Daoy (cell line): ENCODE results near the gene BTN3A1. TPM values are rescaled to one million over a fixed set of nuclear protein-coding genes. Genes with fewer than 3 reads are reported as not detected.
"Not testable (repeated sequence)": the region's sequence is repeated elsewhere in the genome, so short reads cannot be mapped to it uniquely, and the experiment has no call there.

Experiments
- DNase-seq: peaks from one replicate; pipeline ENCODE4 v3.0.0-alpha.2; 2015; ENCODE audit warnings: low read depth
- total RNA-seq: library from RNA; depleted of rRNA; stranded (reverse); fragments of >200 nt; shearing (Covaris generic); gene quantifications from 2 replicates; pipeline ENCODE4 v1.2.3, GENCODE V29; 2014

Gene BTN3A1
- total RNA-seq, 1 experiment from 2014 or later: 16.1 TPM

DNA sequence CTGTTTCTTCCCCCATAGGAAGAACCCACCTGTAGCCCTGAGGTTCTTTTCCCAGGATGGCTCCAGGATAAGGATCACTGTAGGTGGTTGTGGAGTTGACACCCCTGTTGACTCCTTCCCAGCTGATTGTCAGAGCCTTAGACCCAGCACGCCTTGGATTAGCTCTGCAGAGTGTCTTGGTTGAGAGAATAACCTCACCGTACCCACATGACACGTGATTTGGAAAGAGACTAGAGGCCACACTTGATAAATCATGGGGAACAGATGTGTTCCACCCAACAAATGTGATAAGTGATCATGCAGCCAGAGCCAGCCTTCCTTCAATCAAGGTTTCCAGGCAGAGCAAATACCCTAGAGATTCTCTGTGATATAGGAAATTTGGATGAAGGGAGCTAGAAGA is 12.2 kb downstream of the BTN3A1 start:
- DNase-seq: no peak

DNA sequence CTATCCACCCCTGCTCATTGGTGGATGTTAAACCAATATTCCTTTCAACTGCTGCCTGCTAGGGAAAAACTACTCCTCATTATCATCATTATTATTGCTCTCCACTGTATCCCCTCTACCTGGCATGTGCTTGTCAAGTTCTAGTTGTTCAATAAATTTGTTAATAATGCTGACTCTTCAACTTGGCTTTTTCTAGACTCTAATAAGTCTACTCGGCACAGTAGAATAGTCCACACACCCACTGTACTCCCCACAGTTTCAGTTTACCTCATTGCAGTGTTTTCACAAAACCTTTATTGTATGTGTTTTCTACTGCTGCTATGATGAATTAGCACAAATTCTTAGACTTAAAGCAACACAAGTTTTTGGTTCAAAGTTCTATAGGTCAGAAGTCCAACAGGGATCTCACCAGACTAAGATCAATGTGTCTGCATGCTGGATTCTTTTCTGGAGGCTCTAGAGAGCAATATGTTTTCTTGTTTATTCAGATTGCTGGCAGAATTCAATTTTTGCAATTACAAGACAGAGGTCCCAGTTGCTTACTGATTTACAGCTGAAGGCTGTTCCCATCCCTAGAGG is 13.1 kb downstream of the BTN3A1 start:
- DNase-seq: no peak

DNA sequence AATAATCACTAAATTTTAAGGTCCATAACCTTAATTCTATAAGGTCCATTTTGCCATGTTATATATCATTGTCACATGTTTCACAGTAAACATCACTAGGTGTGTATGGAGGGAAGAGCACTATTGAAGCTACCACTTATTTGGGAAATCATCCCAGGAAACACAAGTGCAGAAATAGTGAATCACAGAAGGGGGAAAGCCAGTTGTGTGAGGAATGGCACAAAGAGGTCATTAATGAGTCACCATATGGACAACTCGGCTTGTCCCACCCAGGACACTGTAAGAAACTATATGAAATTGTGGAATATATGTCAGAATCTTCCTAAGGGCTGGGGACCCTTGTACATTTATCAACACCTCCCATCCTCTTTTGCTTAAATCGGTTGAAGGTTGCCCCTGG is 13.7 kb downstream of the BTN3A1 start:
- no peak for DNase-seq

DNA sequence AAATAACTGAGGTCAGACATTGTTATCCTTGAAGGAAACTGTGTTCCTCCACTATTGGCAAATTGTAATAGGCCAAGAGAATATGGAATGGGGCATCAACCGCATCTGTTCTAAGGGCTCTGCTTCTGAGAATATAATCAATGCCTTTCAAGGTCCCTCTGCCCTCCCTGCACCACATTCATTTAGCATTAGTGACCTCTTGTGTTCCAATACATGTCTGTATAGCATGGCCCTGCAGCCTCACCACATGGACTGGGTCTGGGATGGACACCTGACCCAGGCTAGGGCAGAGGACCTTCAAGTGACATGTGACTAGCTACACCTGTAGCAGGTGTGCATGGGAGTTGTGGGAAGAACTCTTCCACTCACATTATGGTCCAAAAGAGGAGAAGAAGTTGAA is 14.2 kb downstream of the BTN3A1 start:
- DNase-seq: no peak

DNA sequence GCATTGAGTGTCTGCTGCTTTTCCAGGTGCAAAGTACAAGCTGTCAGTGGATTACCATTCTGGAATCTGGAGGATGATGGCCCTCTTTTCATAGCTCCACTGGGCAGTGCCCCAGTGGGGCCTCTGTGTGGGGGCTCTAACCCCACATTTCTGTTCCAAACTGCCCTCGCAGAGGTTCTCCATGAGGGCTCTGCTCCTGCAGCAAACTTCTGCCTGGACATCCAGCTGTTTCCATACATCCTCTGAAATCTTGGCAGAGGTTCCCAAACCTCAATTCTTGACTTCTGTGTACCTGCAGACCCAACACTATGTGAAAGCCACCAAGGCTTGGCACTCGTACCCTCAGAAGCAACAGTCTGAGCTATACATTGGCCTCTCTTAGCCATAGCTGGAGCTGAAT is 16.0 kb downstream of the BTN3A1 start:
- DNase-seq: not testable (repeated sequence)

DNA sequence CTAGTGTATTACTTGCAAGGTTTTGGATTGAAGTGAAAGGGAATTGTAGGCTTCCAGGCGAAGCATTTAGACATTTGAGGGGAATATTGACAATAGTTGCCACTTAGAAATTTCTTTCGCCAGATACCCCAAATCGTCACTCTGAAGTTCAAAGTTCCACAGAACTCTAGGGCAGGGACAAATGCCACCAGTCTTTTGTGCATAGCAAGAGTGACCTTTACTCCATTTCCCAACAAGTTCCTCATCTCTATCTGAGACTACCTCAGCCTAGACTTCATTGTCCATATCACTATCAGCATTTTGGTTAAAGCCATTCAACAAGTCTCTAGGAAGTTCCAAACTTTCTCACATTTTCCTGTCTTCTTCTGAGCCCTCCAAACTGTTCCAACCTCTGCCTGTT is 16.7 kb downstream of the BTN3A1 start:
- DNase-seq: not testable (repeated sequence)

DNA sequence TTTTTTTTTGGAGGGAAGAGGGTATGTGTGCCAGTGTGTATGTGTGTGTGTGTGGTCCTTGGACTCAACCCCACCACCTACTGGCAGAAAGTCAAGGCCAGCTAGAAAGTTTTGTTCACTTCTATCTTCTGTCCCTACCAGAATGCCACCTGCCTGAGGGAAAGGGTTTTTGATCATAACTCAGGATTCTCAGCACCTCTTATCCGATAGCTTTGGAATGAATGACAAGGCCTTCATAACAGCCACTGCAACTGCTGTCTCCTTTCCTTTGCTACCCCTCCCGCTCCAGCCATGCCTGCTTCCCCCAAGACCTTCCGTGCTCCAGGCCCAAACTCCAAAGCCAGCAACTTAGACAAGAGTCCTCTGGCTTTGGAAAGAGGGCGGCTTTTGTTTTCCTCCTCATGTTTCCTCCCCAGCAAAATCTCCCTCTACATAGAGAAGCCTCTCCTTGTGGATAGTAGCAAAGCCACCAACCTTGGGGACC is 18.7 kb downstream of the BTN3A1 start:
- peak; percentile 49 for DNase-seq

DNA sequence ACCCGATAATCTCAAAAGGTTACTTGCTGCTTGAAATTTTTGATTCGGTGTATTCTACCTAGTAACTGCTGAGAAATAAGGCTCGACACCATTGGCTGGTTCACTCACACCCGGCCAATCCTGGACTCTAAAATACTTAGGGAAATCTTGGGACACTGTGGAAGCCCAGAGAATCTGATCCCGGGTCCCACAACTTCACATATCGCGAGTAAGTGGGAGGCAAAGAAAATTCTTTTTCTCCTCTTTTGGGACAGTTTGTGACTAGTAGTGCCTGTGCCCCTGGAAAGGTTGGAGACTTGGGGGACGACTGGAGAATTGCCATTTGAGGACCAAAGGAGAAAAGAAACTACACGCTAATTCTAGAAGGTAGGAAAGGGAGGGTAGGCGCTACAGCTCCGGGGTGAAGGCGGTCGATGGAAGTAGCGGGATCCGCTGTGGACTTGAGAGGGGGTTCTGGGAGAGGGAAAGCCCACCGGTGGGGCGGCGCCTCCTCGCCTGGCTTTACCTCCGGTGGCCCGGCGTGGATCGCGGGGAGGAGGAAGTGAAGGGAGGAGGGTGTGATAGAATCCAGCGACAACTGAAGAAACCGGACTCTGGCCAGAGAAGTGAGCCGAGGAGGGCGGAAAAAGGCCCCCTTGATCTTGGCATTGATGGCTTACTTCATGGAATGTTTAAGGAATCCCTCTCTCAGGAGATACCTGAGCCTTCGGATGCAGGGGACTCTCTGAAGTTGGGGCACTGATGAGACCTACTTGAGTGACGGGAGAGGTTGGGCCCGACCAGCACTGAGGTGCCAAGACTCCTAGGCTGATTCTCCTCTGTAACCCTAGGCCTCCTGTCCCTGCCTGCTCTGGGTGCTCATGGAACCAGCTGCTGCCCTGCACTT is 19.4 kb downstream of the BTN3A1 start:
- peak; percentile 88 for DNase-seq

DNA sequence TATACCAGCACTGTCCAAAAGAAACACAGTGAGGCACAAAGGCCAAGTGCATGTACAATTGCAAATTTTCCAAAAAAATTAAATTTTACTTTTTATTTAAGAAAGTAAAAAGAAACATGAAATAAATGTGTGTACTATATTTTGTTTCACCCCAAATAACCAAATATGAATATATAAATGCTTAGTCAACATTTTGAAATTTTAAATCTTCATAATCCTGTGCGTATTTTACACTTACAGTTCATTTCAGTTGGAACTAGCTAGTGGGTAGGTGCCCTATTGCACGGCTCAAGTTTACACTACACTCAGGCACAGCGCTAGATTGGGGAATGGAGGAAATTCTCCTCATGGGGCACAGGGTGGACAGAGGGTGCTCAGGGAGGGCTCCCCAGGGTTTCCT is 20.3 kb downstream of the BTN3A1 start:
- no peak for DNase-seq

DNA sequence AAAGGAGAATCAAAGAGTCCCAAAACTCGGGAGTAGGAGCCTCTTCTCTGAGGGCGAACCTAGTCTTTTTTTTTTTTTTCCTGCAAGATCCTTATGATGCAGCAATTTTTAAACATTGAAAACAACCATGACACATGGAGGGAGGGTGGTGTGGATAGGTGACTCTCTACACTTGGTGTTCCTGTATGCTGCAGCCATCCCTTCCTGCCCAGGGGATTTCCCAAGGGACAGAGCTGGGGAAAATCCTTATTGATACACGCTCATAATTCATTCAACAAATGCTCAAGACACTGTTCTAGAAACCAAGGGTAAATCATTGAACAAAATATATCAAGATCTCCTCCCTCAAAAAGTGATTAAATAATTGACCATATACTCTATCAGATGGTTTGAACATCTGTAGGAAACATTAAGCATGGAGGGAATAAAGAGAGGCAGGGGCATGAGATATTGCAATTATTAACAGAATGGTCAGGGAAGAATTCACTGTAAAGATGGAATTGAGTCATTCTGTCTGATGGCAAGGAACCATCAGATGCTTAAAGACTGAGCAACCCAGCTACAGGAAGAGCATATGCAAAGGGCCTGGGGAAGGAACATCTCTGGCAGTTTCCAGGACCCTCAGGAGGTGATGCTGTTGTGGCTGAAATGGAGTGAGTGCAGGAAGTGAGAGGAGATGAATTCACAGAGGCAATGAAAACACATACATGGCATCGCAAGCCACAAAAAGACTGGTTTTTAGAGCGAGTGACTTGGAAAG is 24.8 kb downstream of the BTN3A1 start:
- DNase-seq: no peak

DNA sequence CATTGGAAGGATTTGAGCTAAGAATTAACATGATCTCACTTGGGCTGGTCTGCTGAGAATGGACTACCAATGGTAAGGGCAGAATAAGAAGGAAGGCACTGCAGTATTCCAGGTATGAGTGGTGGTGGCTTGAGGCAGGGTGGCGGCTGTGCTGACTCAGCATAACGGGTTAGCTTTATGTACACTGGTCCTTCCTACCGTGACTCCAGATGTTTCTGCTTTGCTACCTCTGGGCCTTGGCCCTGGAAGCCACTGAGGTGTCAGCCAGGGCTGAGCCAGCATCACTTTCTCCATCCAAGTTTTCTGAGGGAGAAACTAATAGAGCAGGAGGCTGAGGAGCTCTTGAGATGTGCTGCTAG is 25.4 kb downstream of the BTN3A1 start:
- DNase-seq: no peak

DNA sequence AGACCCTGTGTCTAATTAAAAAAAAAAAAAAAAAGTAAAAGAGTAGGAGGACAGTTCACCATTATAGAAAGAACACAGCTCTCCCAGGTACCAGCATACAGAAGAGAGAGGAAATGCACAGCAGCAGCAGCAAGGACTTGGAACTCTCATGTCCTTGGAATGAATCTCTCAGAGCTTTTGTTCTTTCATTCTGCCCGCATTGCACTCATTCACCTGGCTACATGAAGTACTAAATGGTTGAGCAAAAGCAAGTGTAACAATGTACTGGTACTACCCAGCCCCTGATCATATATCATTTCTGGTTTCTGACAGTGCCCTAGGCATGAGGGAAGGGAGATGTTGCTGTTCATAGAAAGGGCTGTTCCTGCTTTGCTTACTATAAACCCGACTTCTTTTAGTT is 26.1 kb downstream of the BTN3A1 start:
- DNase-seq: no peak

DNA sequence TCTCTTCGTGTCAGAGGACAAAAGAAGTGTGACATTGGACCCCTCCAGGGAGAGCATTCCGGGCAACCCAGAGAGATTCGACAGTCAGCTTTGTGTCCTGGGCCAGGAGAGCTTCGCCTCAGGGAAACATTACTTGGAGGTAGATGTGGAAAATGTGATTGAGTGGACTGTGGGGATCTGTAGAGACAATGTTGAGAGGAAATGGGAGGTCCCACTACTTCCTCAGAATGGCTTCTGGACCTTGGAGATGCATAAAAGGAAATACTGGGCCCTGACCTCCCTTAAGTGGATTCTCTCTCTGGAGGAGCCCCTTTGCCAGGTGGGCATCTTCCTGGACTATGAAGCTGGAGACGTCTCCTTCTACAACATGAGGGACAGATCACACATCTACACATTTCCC is 28.7 kb downstream of the BTN3A1 start:
- no peak for DNase-seq

DNA sequence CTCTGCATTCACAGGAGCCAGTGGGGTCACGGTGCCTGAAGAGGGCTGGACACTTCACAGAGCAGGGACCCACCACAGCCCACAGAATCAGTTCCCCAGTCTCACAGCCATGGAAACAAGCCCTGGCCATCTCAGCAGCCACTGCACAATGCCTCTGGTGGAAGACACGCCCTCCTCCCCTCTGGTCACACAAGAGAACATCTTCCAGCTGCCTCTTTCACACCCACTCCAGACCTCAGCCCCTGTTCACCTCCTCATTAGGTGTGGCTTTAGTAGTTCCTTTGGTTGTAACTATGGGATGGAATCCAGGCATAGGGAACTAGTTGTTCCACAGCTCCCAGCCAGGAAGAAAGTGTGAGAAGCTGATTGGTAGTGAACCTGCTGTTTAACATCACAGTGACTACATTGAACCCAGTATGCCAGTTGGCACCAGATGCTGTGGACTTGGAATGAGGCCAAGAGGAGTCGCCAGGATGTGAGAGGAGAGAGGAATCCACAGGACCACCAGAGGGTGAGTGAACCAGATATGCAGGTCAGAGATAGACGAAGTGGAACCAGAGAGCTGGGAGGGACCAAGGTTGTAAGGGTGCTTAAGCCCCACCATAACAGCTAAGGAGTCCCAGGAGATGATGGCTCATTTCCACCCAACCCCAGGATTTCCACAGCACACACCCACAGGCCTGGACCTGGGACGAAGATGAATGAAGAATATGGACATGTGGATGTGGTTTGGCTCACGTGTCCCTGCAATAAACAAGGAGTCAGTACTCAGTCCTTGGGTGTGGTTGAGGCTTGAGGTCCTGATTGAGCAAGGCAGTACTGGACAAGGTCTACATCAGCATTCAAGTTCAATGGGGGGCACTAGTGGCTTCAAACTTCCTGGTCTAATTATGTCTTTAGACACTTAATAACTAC is 29.4 kb downstream of the BTN3A1 start:
- no peak for DNase-seq

DNA sequence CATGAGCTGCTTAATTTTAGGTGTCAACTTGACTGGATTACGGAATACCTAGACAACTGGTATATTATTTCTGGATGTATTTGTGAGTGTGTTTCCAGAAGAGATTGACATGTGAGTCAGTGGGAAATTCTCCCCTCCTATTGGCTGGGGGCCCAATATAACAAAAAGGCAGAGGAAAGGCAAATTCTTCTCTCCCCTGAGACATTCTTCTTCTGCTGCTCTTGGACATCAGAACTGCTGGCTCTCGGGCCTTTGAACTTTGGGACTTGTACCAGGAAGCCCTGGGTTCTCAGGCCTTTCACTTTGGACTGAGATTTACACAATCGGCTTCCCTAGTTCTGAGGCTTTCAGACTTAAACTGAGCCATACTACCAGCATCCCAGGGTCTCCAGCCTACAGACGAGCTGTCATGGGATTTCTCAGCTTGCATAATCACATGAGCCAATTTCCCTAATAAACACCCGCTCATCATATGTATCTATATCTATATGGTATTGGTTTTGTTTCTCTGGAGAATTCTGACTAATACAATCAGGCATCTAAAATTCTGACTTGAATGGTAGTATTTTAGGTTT is 30.6 kb downstream of the BTN3A1 start:
- DNase-seq: no peak

DNA sequence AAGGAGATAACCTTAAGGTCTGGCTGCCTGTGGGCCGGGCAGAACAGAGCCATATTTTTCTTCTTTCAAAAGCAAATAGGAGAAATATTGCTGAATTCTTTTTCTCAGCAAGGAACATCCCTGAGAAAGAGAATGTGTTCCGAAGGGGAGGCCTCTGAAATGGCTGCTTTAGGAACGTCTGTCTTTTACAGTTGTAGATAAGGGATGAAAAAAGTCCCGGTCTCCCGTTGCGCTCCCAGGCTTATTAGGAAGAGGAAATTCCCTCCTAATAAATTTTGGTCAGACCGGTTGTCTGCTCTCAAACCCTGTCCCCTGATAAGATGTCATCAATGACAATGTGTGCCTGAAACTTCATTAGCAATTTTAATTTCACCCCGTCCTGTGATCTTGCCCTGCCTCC is 31.6 kb downstream of the BTN3A1 start:
- DNase-seq: not testable (repeated sequence)

DNA sequence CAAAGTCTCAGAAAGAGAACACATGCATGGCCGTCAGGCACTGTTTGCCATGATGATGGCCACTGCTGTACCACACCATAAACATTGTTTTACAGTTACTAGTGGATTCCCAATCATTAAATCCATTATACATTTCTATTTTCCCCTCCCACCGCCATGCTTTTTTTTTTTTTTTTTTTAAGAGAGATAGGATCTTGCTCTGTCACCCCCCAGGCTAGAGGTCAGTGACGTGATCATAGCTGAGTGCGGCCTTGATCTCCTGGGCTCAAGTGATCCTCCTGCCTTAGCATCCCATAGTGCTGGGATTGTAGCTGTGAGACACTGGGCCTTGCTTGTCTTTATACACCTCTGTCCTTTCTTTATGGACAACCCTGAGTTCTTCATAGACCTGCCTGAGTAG is 33.9 kb downstream of the BTN3A1 start:
- no peak for DNase-seq

DNA sequence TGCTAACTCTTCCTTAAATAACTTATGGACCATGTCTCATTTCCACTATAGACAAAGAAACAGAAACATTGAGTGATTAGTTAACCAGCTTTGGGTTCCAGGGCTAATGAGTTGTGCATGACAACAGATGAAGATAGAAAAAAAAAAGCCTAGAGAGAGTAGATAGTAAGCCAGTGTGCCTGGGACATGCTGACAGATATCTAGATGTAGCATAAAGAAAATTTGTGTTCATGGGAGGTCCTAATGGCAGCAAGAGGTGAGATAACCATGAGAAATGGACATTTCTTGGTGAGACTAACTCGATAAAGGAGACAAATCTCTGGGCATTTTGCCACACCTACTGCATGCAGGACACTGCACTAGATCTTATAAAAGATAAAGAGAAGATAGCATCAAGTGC is 35.5 kb downstream of the BTN3A1 start:
- no peak for DNase-seq

DNA sequence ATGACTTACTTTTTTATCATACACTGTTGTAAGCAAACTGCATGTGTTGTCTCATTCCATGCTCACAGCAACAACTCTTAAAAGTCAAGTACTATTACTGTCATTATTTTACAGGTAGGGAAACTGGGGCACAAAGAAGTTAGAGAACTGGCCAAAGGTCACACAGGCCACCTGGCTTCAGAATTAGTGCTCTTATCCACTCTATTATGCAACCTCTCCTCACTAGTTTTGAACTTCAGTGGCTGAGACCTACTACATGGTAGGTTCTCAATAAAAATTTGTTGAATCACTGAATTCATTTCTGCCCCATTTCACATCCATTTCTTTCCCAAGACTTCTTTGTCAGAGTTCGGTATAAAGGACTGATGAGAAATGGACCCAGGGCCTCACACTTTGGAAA is 35.9 kb downstream of the BTN3A1 start:
- no peak for DNase-seq

DNA sequence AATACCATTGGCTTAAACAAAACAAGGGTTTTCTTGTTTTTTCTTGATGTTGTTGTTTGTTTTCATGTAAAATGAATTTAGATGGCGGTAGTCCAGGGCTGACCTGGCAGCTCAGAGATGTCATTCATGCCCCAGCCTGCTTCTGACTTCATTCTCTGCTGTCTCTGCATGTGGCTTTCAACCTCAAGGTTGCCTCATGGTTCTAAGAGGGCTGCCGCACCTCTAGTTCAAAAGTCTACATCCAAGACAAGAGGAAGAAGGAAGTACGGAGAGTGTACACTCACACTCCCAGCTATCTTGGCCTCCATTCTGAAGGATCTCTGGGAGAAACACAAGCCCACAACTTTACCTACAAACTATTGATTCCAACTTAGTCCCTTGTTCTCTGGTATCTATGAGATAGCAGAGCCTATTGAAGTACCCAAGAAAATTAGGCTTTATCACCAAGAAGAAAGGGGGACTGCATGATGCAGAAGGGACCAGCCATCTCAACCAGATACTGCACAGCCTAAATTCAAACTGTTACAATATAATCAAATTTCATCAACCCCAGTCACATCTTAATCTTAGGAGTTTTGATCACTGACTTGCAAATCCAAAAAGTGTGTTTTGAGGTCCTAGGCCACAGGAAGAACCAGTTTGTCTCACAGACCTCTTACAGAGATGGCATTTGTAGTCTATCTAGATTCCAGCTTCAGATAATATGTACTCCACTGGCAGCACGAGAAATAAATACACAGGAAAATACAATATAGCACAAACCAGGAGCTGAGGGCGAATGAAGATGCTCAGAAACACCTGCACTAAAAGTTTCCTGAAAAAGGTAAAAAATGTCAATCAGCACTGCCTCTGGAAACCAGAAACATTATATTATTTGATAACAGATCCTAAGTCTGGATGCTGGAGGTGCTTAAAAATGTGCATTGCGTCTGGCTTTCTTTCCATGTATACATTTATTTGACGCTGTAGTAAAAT is 37.4 kb downstream of the BTN3A1 start:
- DNase-seq: no peak
